GM23338 (cell line): ENCODE results near the gene CFAP251. TPM values are rescaled to one million over a fixed set of nuclear protein-coding genes. Genes with fewer than 3 reads are reported as not detected.
A peak's percentile ranks its signal among the peaks of the same experiment; 100 is the strongest.

ENCODE experiments used
- ATAC-seq: fragments of 200-7000 bp; cut with Tn5 transposase; 3 replicates; pipeline ENCODE4 v1.9.1; 2020
- DNase-seq: peaks from one replicate; pipeline ENCODE4 v3.0.0-alpha.2; 2015; ENCODE audit warnings: low spot score
- H2AFZ ChIP-seq: fragments of 200-600 bp; sonication (generic); 2 replicates; pipeline ENCODE4 v1.8.0; 2016; ENCODE audit warnings: antibody characterized with exemption, mild to moderate bottlenecking, moderate library complexity
- H3F3A ChIP-seq: fragments of 200-600 bp; sonication (generic); replicated peaks from 2 replicates; pipeline ENCODE4 v1.8.0; 2017; ENCODE audit warnings: antibody characterized with exemption, mixed run types, low read depth
- H3K27ac ChIP-seq: fragments of 200-600 bp; sonication (generic); 2 replicates; pipeline ENCODE4 v1.6.1; 2016; ENCODE audit warnings: low read depth
- H3K27me3 ChIP-seq: fragments of 200-600 bp; sonication (generic); 2 replicates; pipeline ENCODE4 v1.8.0; 2016; ENCODE audit warnings: mild to moderate bottlenecking, mixed run types, moderate library complexity; ENCODE audit not compliant: insufficient read depth
- H3K36me3 ChIP-seq: fragments of 200-600 bp; sonication (generic); 2 replicates; pipeline ENCODE4 v1.8.0; 2016; ENCODE audit warnings: mild to moderate bottlenecking; ENCODE audit not compliant: insufficient read depth
- H3K4me1 ChIP-seq: fragments of 200-600 bp; sonication (generic); 2 replicates; pipeline ENCODE4 v1.8.0; 2016; ENCODE audit warnings: mild to moderate bottlenecking, moderate library complexity; ENCODE audit not compliant: insufficient read depth
- H3K4me2 ChIP-seq: fragments of 200-600 bp; sonication (generic); 2 replicates; pipeline ENCODE4 v1.7.1; 2017; ENCODE audit warnings: mixed run types
- H3K4me3 ChIP-seq: fragments of 200-600 bp; sonication (generic); 2 replicates; pipeline ENCODE4 v1.6.1; 2016; ENCODE audit warnings: mixed run types
- H3K79me2 ChIP-seq: fragments of 200-600 bp; sonication (generic); replicated peaks from 2 replicates; pipeline ENCODE4 v1.8.0; 2017; ENCODE audit warnings: mild to moderate bottlenecking; ENCODE audit not compliant: insufficient read depth
- H3K9me2 ChIP-seq: fragments of 200-600 bp; sonication (generic); 2 replicates; pipeline ENCODE4 v1.8.0; 2017; ENCODE audit not compliant: insufficient read depth
- H4K20me1 ChIP-seq: fragments of 200-600 bp; sonication (generic); replicated peaks from 2 replicates; pipeline ENCODE4 v1.8.0; 2017; ENCODE audit warnings: mild to moderate bottlenecking; ENCODE audit not compliant: insufficient read depth
- H3K27ac Mint-ChIP-seq: 2 replicates; pipeline ENCODE4 v1.8.0; 2020; ENCODE audit warnings: inconsistent platforms, mild to moderate bottlenecking, moderate library complexity, mixed read lengths
- H3K27me3 Mint-ChIP-seq: 3 replicates; pipeline ENCODE4 v1.8.0; 2022; ENCODE audit warnings: low read depth, mild to moderate bottlenecking, moderate library complexity, mixed read lengths, inconsistent platforms; ENCODE audit not compliant: insufficient read depth, poor library complexity
- H3K36me3 Mint-ChIP-seq: 3 replicates; pipeline ENCODE4 v1.8.0; 2021; ENCODE audit warnings: low read depth, mild to moderate bottlenecking, inconsistent platforms, moderate library complexity, mixed read lengths
- H3K4me1 Mint-ChIP-seq: 3 replicates; pipeline ENCODE4 v1.8.0; 2020; ENCODE audit warnings: mild to moderate bottlenecking, inconsistent platforms, mixed read lengths
- H3K4me3 Mint-ChIP-seq: 3 replicates; pipeline ENCODE4 v1.8.0; 2021; ENCODE audit warnings: moderate library complexity, mild to moderate bottlenecking, inconsistent platforms, mixed read lengths
- H3K9me3 Mint-ChIP-seq: 3 replicates; pipeline ENCODE4 v1.8.0; 2020; ENCODE audit warnings: moderate library complexity, mild to moderate bottlenecking, inconsistent platforms, mixed read lengths
- EZH2 ChIP-seq: fragments of 200-600 bp; sonication (generic); IDR thresholded peaks from one replicate; pipeline ENCODE4 v1.8.0; 2017; ENCODE audit warnings: antibody characterized with exemption, mild to moderate bottlenecking, low read depth; ENCODE audit not compliant: unreplicated experiment
- EZH2phosphoT487 ChIP-seq: fragments of 200-600 bp; sonication (generic); IDR thresholded peaks from one replicate; pipeline ENCODE4 v1.8.1; 2018; ENCODE audit warnings: antibody characterized with exemption; ENCODE audit not compliant: unreplicated experiment
- JUNB ChIP-seq: IDR thresholded peaks from one replicate; pipeline ENCODE4 v1.6.1; 2016; ENCODE audit warnings: antibody characterized with exemption; ENCODE audit not compliant: unreplicated experiment
- NANOG ChIP-seq: IDR thresholded peaks from 2 replicates; pipeline ENCODE4 v1.6.1; 2016; ENCODE audit warnings: antibody characterized with exemption, borderline replicate concordance
- STAT1 ChIP-seq: IDR thresholded peaks from one replicate; pipeline ENCODE4 v1.6.1; 2016; ENCODE audit warnings: antibody characterized with exemption; ENCODE audit not compliant: unreplicated experiment
- ZNF331 ChIP-seq: fragments of 250-450 bp; sonication (Bioruptor Pico); IDR thresholded peaks from 2 replicates; pipeline ENCODE4 v1.5.0; 2020; ENCODE audit warnings: low read depth, mild to moderate bottlenecking, moderate library complexity
- polyA plus RNA-seq: library from polyadenylated mRNA; unstranded; fragments of >200 nt; fragmentation: Nextera tagmentation; extraction: Ambion mirVana; gene quantifications from 2 replicates; pipeline ENCODE4 v1.2.1, GENCODE V29; 2016
- total RNA-seq: library from RNA; depleted of rRNA; stranded (reverse); fragments of >200 nt; shearing (Covaris generic); gene quantifications from 2 replicates; pipeline ENCODE4 v1.2.3, GENCODE V29; 2014
- TF ChIP-seq, protein P1 (sequence below): IDR thresholded peaks from 2 replicates; pipeline ENCODE4 v1.6.1; 2016; ENCODE audit warnings: antibody characterized with exemption
- TF ChIP-seq, protein P2 (sequence below), 2 experiments: fragments of 200-600 bp in 1 of 2; sonication (generic) in 1 of 2; conservative IDR thresholded peaks; 2 replicates each; pipeline versions ENCODE4 v1.5.1 to v1.6.1; 2016 to 2017; ENCODE audit warnings: antibody characterized with exemption in 2 of 2, low read depth in 2 of 2, mild to moderate bottlenecking in 2 of 2, moderate library complexity in 1 of 2
- TF ChIP-seq, protein P3 (sequence below): IDR thresholded peaks from one replicate; pipeline ENCODE4 v1.6.1; 2018; ENCODE audit warnings: antibody characterized with exemption; ENCODE audit not compliant: unreplicated experiment

Gene CFAP251
- total and polyA plus RNA-seq, 2 experiments from 2014 or later, result 1.4 to 2.5 TPM

DNA sequence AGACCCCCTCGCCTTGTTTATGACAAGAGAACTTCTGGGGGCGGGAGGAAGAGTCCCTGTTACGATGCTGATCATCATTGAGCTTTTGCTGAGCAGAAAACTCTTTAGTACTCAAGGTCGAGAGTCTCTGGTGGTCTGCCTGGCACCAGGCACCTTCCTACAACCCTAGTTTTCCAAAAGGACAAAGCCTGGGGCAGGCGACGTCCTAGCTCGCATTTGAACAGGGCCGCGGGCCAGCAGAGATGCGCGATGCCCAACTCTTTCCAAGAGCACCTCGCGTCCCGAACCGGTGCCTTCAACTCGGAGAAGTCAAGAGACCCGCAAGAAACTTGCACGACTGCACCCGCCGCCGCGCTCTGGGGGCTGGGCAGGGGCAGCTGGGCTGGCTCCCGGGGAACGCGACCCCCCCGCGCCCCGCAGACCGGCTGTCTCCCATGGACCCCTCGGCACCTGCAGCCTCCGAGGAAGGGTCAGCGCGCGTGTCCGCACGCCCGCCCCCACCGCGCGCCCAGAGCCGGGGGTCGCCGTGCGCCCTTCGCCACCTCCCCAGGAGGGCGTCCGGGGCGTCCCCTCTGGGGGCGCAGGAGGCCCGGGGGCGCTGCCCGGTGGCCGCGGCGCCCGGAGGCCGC lies 102.9 kb downstream of the CFAP251 start (continued):
- no peak for TF ChIP-seq EZH2phosphoT487
- no peak for TF ChIP-seq JUNB
- TF ChIP-seq EZH2, result no peak
- TF ChIP-seq NANOG, result no peak
- TF ChIP-seq, protein P1, sequence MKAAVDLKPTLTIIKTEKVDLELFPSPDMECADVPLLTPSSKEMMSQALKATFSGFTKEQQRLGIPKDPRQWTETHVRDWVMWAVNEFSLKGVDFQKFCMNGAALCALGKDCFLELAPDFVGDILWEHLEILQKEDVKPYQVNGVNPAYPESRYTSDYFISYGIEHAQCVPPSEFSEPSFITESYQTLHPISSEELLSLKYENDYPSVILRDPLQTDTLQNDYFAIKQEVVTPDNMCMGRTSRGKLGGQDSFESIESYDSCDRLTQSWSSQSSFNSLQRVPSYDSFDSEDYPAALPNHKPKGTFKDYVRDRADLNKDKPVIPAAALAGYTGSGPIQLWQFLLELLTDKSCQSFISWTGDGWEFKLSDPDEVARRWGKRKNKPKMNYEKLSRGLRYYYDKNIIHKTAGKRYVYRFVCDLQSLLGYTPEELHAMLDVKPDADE, result no peak

DNA sequence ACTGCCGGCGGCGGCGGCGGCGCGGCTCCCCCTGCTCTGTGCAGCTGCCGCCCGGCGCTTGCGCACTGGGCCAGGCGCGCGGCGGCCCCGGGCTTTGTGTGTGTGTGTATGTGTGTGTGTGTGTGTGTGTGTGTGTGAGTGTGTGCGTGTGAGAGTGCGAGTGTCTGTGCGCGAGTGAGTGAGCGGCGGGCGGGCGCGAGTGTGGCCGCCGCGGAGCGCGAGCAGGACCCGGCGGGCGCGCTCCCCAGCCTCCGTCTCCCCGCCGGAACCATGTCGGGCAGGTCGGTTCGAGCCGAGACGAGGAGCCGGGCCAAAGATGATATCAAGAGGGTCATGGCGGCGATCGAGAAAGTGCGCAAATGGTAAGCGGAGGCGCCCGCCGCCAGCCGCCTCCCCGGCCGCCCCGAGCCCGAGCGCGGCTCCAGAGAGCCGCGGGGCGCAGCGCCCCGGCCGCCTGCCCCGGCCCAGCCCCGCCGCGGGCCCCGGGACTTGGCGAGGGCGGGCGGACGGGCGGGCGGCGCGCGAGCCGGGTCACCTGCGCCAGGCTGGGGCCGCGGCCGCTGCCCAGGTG lies 103.5 kb downstream of the CFAP251 start, which contains the start of gene BCL7A:
Gene BCL7A (plus strand): TSS at position 63 of the 571 bp plus-strand sequence. CDS start 208 bp downstream, at position 271.
- Histone ChIP-seq H3K9me2 (no peaks in the 10 kb centered on the region), H3K4me1 (peaks cover 12% of the 10 kb centered on the region), H3K27me3 (peaks cover 43% of the 10 kb centered on the region), H2AFZ (peak within 1 kb of the TSS; percentile 95), H4K20me1 (peaks cover 3% of the 10 kb centered on the region; the same call in 1 of the 2 replicates), H3K79me2 (peaks cover 36% of the 10 kb centered on the region), H3K4me3 (peak within 1 kb of the TSS; percentile 82), H3F3A (peaks cover 16% of the 10 kb centered on the region; the same call in 1 of the 2 replicates), H3K4me2 (peak within 1 kb of the TSS; percentile 90), H3K36me3 (no peaks in the 10 kb centered on the region), H3K27ac (no peak within 1 kb of the TSS)
- Mint-ChIP-seq H3K9me3 (no peaks in the 10 kb centered on the region; the same call in 2 of the 3 replicates), H3K4me1 (peaks cover 11% of the 10 kb centered on the region; the same call in 2 of the 3 replicates), H3K27me3 (peaks cover 37% of the 10 kb centered on the region), H3K36me3 (peaks cover 3% of the 10 kb centered on the region; the same call in 2 of the 3 replicates), H3K27ac (peak within 1 kb of the TSS; percentile 95), H3K4me3 (peak within 1 kb of the TSS; percentile 97)
- ATAC-seq (peak; percentile 46), DNase-seq (peak; percentile 62)
- TF ChIP-seq, protein P2, sequence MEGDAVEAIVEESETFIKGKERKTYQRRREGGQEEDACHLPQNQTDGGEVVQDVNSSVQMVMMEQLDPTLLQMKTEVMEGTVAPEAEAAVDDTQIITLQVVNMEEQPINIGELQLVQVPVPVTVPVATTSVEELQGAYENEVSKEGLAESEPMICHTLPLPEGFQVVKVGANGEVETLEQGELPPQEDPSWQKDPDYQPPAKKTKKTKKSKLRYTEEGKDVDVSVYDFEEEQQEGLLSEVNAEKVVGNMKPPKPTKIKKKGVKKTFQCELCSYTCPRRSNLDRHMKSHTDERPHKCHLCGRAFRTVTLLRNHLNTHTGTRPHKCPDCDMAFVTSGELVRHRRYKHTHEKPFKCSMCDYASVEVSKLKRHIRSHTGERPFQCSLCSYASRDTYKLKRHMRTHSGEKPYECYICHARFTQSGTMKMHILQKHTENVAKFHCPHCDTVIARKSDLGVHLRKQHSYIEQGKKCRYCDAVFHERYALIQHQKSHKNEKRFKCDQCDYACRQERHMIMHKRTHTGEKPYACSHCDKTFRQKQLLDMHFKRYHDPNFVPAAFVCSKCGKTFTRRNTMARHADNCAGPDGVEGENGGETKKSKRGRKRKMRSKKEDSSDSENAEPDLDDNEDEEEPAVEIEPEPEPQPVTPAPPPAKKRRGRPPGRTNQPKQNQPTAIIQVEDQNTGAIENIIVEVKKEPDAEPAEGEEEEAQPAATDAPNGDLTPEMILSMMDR (conservative IDR thresholded peaks at IDR 0.05; ENCODE audit: low read depth in 2 of 2), result no peak
- no peak for TF ChIP-seq STAT1
- TF ChIP-seq EZH2, result no peak
- TF ChIP-seq ZNF331, result no peak
- TF ChIP-seq, protein P3, sequence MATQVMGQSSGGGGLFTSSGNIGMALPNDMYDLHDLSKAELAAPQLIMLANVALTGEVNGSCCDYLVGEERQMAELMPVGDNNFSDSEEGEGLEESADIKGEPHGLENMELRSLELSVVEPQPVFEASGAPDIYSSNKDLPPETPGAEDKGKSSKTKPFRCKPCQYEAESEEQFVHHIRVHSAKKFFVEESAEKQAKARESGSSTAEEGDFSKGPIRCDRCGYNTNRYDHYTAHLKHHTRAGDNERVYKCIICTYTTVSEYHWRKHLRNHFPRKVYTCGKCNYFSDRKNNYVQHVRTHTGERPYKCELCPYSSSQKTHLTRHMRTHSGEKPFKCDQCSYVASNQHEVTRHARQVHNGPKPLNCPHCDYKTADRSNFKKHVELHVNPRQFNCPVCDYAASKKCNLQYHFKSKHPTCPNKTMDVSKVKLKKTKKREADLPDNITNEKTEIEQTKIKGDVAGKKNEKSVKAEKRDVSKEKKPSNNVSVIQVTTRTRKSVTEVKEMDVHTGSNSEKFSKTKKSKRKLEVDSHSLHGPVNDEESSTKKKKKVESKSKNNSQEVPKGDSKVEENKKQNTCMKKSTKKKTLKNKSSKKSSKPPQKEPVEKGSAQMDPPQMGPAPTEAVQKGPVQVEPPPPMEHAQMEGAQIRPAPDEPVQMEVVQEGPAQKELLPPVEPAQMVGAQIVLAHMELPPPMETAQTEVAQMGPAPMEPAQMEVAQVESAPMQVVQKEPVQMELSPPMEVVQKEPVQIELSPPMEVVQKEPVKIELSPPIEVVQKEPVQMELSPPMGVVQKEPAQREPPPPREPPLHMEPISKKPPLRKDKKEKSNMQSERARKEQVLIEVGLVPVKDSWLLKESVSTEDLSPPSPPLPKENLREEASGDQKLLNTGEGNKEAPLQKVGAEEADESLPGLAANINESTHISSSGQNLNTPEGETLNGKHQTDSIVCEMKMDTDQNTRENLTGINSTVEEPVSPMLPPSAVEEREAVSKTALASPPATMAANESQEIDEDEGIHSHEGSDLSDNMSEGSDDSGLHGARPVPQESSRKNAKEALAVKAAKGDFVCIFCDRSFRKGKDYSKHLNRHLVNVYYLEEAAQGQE, result no peak
- no peak for TF ChIP-seq NANOG
